K562 (cell line): ENCODE results near the gene MIEF2. TPM values are rescaled to one million over a fixed set of nuclear protein-coding genes. Genes with fewer than 3 reads are reported as not detected.

Source experiments
- C11orf30 ChIP-seq: fragments of 450-650 bp; IDR thresholded peaks from 2 replicates; pipeline ENCODE4 v1.6.1; 2016; ENCODE audit warnings: low read depth, mild to moderate bottlenecking
- FOSL1 ChIP-seq: fragments of 200-800 bp; sonication (Bioruptor generic); conservative IDR thresholded peaks from 2 replicates; pipeline ENCODE4 v1.6.1; 2016; ENCODE audit warnings: missing genetic modification characterization, missing compliant biosample characterization
- FOXK2 ChIP-seq, 2 experiments: fragments of 450-650 bp; IDR thresholded peaks in 1 of 2; conservative IDR thresholded peaks in 1 of 2; 2 replicates each; pipeline ENCODE4 v1.6.1; 2016; ENCODE audit warnings: low read depth in 2 of 2, mild to moderate bottlenecking in 1 of 2
- GTF2A2 ChIP-seq: IDR thresholded peaks from 2 replicates; pipeline ENCODE4 v1.6.1; 2016; ENCODE audit warnings: mild to moderate bottlenecking, missing genetic modification characterization, missing compliant biosample characterization
- MAFF ChIP-seq: IDR thresholded peaks from 2 replicates; pipeline ENCODE4 v1.6.1; 2012; ENCODE audit warnings: low read length, improper control_type of control experiment
- POLR2H ChIP-seq: IDR thresholded peaks from 2 replicates; pipeline ENCODE4 v1.6.1; 2016; ENCODE audit warnings: missing genetic modification characterization, low read depth, mild to moderate bottlenecking, control low read depth, missing compliant biosample characterization, moderate library complexity
- PRPF4 ChIP-seq: fragments of 200-400 bp; formaldehyde crosslinking; IDR thresholded peaks from one replicate; pipeline ENCODE4 v1.6.1; 2017; ENCODE audit warnings: low read length, low read depth, mild to moderate bottlenecking; ENCODE audit not compliant: insufficient read depth, poor library complexity, severe bottlenecking
- PTTG1 ChIP-seq: fragments of 450-650 bp; IDR thresholded peaks from 2 replicates; pipeline ENCODE4 v1.6.1; 2016; ENCODE audit warnings: low read depth, mild to moderate bottlenecking, missing genetic modification characterization, missing compliant biosample characterization
- RBM39 ChIP-seq: fragments of 200-400 bp; formaldehyde crosslinking; optimal IDR thresholded peaks from 2 replicates; pipeline ENCODE3; 2018; ENCODE audit warnings: low read depth, low read length
- RCOR1 ChIP-seq, 2 experiments: IDR thresholded peaks; 2 replicates each; pipeline ENCODE4 v1.6.1; 2012; ENCODE audit warnings: low read depth in 2 of 2, low read length in 2 of 2, borderline replicate concordance in 1 of 2, improper control_type of control experiment in 1 of 2
- SMAD3 ChIP-seq: fragments of 450-650 bp; formaldehyde crosslinking; conservative IDR thresholded peaks from 2 replicates; pipeline ENCODE4 v1.4.0; 2020; ENCODE audit warnings: mild to moderate bottlenecking
- STAT5A ChIP-seq: IDR thresholded peaks from 2 replicates; pipeline ENCODE4 v1.6.1; 2012; ENCODE audit warnings: low read length, inconsistent platforms, borderline replicate concordance
- TCF7L2 ChIP-seq: fragments of 150-350 bp; IDR thresholded peaks from 2 replicates; pipeline ENCODE4 v1.6.1; 2016; ENCODE audit warnings: low read depth, mild to moderate bottlenecking, low read length, moderate library complexity
- TRIM28 ChIP-seq: fragments of 450-650 bp; IDR thresholded peaks from 2 replicates; pipeline ENCODE4 v1.6.1; 2017
- ZNF124 ChIP-seq: sonication (generic); formaldehyde crosslinking; IDR thresholded peaks from 2 replicates; pipeline ENCODE4 v1.8.1; 2022; ENCODE audit warnings: missing genetic modification reagents
- ZNF146 ChIP-seq: IDR thresholded peaks from one replicate; pipeline ENCODE4 v1.6.1; 2018; ENCODE audit warnings: missing compliant biosample characterization; ENCODE audit not compliant: unreplicated experiment
- ZNF444 ChIP-seq: fragments of 250-450 bp; sonication (Bioruptor Pico); IDR thresholded peaks from 2 replicates; pipeline ENCODE4 v1.4.0; 2020; ENCODE audit warnings: mild to moderate bottlenecking, moderate library complexity
- polyA plus RNA-seq, 8 experiments: library from polyadenylated mRNA; depleted of rRNA in 4 of 8; stranded (reverse) in 5 of 8; unstranded in 3 of 8; fragments of >200 nt; fragmentation: Nextera tagmentation in 2 of 8; fragmentation: Illumina TruSeq in 1 of 8; extraction: Ambion mirVana in 2 of 8; extraction: Trizol in 1 of 8; gene quantifications; 2 replicates each; pipeline versions ENCODE4 v1.2.1 to v1.2.3, GENCODE V29; 2011 to 2014; ENCODE audit warnings: inconsistent platforms in 1 of 8, missing spikeins in 1 of 8
- total RNA-seq, 7 experiments: library from RNA; depleted of rRNA in 6 of 7; stranded (reverse); fragments of >200 nt in 6 of 7; fragmentation: Illumina TruSeq in 2 of 7; extraction: Trizol in 2 of 7; gene quantifications; 2 replicates each; pipeline versions ENCODE4 v1.2.1 to v1.2.3, GENCODE V29; 2011 to 2021; ENCODE audit warnings: low replicate concordance in 1 of 7
- TF ChIP-seq, protein P1 (sequence below): fragments of 250-450 bp; sonication (Bioruptor Pico); IDR thresholded peaks from 2 replicates; pipeline ENCODE4 v1.5.0; 2022; ENCODE audit warnings: mild to moderate bottlenecking
- TF ChIP-seq, protein P2 (sequence below): fragments of 250-450 bp; sonication (Bioruptor Pico); IDR thresholded peaks from 2 replicates; pipeline ENCODE4 v1.8.0; 2021; ENCODE audit warnings: mild to moderate bottlenecking, moderate library complexity
- TF ChIP-seq, protein P3 (sequence below): fragments of 450-650 bp; formaldehyde crosslinking; IDR thresholded peaks from 2 replicates; pipeline ENCODE4 v1.4.0; 2020; ENCODE audit warnings: mild to moderate bottlenecking, moderate library complexity
- TF ChIP-seq, protein P4 (sequence below): sonication (generic); formaldehyde crosslinking; IDR thresholded peaks from 2 replicates; pipeline ENCODE4 v1.8.1; 2023; ENCODE audit warnings: mild to moderate bottlenecking, missing genetic modification reagents

The MIEF2 gene
- total and polyA plus RNA-seq, 9 of the 15 experiments (the other 6 are each of a cell fraction or from before 2014, with no cell fraction given): 0.10 to 8.2 (median 2.4) TPM

DNA sequence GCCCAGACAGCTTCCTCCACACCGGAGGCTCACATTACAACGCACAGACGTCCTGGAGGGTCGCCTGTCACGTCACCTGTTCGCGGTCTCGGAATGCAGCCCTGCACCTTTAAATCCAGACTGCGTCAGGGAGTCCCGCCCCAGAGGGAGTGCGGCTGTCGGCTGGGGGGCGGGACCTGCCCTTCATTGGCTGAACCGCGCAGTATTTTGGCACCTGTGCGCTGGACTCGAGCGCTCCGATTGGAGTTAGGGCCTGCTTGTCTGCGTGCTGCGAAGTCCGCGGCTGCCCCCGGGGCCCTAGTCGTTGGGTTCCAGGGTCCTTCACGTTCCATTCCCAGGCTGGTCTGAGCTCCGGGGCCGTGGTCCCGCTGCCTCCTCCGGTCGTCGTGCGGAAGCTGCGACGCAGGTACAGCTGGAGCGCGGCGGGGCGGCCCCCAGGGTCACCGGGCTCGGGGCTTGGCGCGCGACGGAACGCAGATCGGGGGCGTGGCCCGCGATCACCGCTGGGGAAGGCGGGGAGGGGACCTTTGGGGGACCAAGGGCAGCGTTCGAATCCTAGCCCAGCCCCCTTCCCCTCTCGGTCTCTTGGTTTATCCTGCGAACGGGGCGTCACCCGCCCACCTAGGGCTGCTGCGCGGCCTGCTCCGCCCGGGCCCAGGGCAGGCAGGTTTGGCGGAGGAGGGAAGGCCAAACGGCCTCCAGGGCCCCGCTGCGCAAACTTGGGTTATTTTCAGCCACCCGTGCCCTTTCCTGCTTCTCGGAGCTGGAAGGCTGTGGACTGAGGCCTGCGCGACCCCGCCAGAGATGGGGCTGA, at the start of gene MIEF2 (continued):
- TF ChIP-seq RBM39 (no peak), PRPF4 (no peak), SMAD3 (CRISPR knock-in tag) (no peak), ZNF124 (CRISPR knock-in tag) (no peak), FOSL1 (tag) (0 out of 2 replicates have a peak, but pooled peaks have one; percentile 25), POLR2H (no peak), TCF7L2 (no peak), GTF2A2 (no peak), TRIM28 (no peak), RCOR1 (IDR thresholded peaks at IDR 0.05; ENCODE audit: borderline replicate concordance in 1 of 2, low read depth in 2 of 2, low read length in 2 of 2) (no peak), ZNF146 (CRISPR knock-in tag) (no peak), FOXK2 (conservative IDR thresholded peaks at IDR 0.05 in 1 of 2, IDR thresholded peaks at IDR 0.05 in 1 of 2; ENCODE audit: low read depth in 2 of 2) (no peak), PTTG1 (no peak), STAT5A (no peak), ZNF444 (no peak), C11orf30 (no peak), MAFF (no peak)
- TF ChIP-seq, protein P1, sequence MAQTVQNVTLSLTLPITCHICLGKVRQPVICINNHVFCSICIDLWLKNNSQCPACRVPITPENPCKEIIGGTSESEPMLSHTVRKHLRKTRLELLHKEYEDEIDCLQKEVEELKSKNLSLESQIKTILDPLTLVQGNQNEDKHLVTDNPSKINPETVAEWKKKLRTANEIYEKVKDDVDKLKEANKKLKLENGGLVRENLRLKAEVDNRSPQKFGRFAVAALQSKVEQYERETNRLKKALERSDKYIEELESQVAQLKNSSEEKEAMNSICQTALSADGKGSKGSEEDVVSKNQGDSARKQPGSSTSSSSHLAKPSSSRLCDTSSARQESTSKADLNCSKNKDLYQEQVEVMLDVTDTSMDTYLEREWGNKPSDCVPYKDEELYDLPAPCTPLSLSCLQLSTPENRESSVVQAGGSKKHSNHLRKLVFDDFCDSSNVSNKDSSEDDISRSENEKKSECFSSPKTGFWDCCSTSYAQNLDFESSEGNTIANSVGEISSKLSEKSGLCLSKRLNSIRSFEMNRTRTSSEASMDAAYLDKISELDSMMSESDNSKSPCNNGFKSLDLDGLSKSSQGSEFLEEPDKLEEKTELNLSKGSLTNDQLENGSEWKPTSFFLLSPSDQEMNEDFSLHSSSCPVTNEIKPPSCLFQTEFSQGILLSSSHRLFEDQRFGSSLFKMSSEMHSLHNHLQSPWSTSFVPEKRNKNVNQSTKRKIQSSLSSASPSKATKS (CRISPR knock-in tag): no peak
- TF ChIP-seq, protein P2, sequence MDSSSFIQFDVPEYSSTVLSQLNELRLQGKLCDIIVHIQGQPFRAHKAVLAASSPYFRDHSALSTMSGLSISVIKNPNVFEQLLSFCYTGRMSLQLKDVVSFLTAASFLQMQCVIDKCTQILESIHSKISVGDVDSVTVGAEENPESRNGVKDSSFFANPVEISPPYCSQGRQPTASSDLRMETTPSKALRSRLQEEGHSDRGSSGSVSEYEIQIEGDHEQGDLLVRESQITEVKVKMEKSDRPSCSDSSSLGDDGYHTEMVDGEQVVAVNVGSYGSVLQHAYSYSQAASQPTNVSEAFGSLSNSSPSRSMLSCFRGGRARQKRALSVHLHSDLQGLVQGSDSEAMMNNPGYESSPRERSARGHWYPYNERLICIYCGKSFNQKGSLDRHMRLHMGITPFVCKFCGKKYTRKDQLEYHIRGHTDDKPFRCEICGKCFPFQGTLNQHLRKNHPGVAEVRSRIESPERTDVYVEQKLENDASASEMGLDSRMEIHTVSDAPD: no peak
- TF ChIP-seq, protein P3, sequence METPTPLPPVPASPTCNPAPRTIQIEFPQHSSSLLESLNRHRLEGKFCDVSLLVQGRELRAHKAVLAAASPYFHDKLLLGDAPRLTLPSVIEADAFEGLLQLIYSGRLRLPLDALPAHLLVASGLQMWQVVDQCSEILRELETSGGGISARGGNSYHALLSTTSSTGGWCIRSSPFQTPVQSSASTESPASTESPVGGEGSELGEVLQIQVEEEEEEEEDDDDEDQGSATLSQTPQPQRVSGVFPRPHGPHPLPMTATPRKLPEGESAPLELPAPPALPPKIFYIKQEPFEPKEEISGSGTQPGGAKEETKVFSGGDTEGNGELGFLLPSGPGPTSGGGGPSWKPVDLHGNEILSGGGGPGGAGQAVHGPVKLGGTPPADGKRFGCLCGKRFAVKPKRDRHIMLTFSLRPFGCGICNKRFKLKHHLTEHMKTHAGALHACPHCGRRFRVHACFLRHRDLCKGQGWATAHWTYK (CRISPR knock-in tag): no peak
- TF ChIP-seq, protein P4, sequence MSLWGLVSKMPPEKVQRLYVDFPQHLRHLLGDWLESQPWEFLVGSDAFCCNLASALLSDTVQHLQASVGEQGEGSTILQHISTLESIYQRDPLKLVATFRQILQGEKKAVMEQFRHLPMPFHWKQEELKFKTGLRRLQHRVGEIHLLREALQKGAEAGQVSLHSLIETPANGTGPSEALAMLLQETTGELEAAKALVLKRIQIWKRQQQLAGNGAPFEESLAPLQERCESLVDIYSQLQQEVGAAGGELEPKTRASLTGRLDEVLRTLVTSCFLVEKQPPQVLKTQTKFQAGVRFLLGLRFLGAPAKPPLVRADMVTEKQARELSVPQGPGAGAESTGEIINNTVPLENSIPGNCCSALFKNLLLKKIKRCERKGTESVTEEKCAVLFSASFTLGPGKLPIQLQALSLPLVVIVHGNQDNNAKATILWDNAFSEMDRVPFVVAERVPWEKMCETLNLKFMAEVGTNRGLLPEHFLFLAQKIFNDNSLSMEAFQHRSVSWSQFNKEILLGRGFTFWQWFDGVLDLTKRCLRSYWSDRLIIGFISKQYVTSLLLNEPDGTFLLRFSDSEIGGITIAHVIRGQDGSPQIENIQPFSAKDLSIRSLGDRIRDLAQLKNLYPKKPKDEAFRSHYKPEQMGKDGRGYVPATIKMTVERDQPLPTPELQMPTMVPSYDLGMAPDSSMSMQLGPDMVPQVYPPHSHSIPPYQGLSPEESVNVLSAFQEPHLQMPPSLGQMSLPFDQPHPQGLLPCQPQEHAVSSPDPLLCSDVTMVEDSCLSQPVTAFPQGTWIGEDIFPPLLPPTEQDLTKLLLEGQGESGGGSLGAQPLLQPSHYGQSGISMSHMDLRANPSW: no peak
